Lower leg skin (tissue), 3 donors: Measurements from ENCODE around the gene PHETA1.

ENCODE experiments used
- CTCF ChIP-seq, 3 donors: fragments of 450-650 bp; IDR thresholded peaks; one replicate each; pipeline ENCODE4 v1.5.1; 2016; ENCODE audit warnings: antibody characterized with exemption in 3 of 3, mild to moderate bottlenecking in 3 of 3, moderate library complexity in 2 of 3
- POLR2A ChIP-seq, 2 donors: fragments of 450-650 bp; IDR thresholded peaks; one replicate each; pipeline ENCODE4 v1.6.1; 2016 to 2017; ENCODE audit warnings: antibody characterized with exemption in 2 of 2, mild to moderate bottlenecking in 1 of 2, moderate library complexity in 1 of 2

GRCh38 chr12:111344254-111344875 is 24.5 kb downstream of the PHETA1 start:
- no peak for TF ChIP-seq CTCF (IDR thresholded peaks at IDR 0.05)
- no peak for TF ChIP-seq POLR2A (IDR thresholded peaks at IDR 0.05)
